ENCODE results near the gene CATSPERD.

- TF ChIP-seq CTCF (conservative IDR thresholded peaks at IDR 0.05) (no peak), EZH2 (IDR thresholded peaks at IDR 0.05; ENCODE audit: low read depth) (no peak)
These were observed 100.3 kb downstream of the CATSPERD start for GRCh38 chr19:5820785-5821184.
